ENCODE measurements around the gene TMPRSS9.

Gene TMPRSS9

GRCh38 chr19:2323707-2324106, 36.4 kb upstream of the TMPRSS9 start:
- Mint-ChIP-seq H3K27me3 (no peaks in the 10 kb centered on the region), H3K36me3 (ENCODE audit: insufficient read depth) (peaks cover 46% of the 10 kb centered on the region), H3K27ac (no peak overlapping the region), H3K4me1 (ENCODE audit: low read depth in 2 of 2) (peaks cover 21 to 22% of the 10 kb centered on the region in 2 donors), H3K4me3 (no peak overlapping the region), H3K9me3 (no peaks in the 10 kb centered on the region)
- ATAC-seq (replicated peaks) (no peak), DNase-seq (no peak)

- DNase-seq (no peak), ATAC-seq (replicated peaks) (no peak)
- Mint-ChIP-seq H3K36me3 (ENCODE audit: insufficient read depth) (peaks cover 51% of the 10 kb centered on the region), H3K27ac (peak overlapping the region in 1 of 2 donors; percentile 46), H3K4me1 (ENCODE audit: low read depth in 2 of 2) (peaks cover 24 to 26% of the 10 kb centered on the region in 2 donors), H3K4me3 (no peak overlapping the region), H3K9me3 (no peaks in the 10 kb centered on the region), H3K27me3 (no peaks in the 10 kb centered on the region)
These were observed 35.7 kb upstream of the TMPRSS9 start for GRCh38 chr19:2324220-2324948.

GRCh38 chr19:2325281-2326046, 34.6 kb upstream of the TMPRSS9 start:
- Mint-ChIP-seq H3K36me3 (ENCODE audit: insufficient read depth) (peaks cover 54% of the 10 kb centered on the region), H3K27ac (peak overlapping the region in 1 of 2 donors; percentile 95), H3K4me3 (no peak overlapping the region), H3K9me3 (no peaks in the 10 kb centered on the region), H3K4me1 (ENCODE audit: low read depth in 2 of 2) (peaks cover 32 to 33% of the 10 kb centered on the region in 2 donors), H3K27me3 (no peaks in the 10 kb centered on the region)
- ATAC-seq (replicated peaks) (no peak), DNase-seq (no peak)

- DNase-seq (no peak), ATAC-seq (replicated peaks) (no peak)
- Mint-ChIP-seq H3K4me1 (ENCODE audit: low read depth in 2 of 2) (peaks cover 32 to 35% of the 10 kb centered on the region in 2 donors), H3K27ac (peak overlapping the region; percentile 95 to 96), H3K27me3 (no peaks in the 10 kb centered on the region), H3K9me3 (no peaks in the 10 kb centered on the region), H3K4me3 (peak overlapping the region; percentile 91 to 97), H3K36me3 (ENCODE audit: insufficient read depth) (peaks cover 57% of the 10 kb centered on the region)
These were observed 33.2 kb upstream of the TMPRSS9 start for GRCh38 chr19:2326699-2327360.

GRCh38 chr19:2327773-2328400, 32.2 kb upstream of the TMPRSS9 start:
- peak; percentile 38 to 48 (median 46) for DNase-seq
- ATAC-seq (replicated peaks) = peak; percentile 70
- H3K9me3 Mint-ChIP-seq = no peaks in the 10 kb centered on the region
- H3K4me1 Mint-ChIP-seq (ENCODE audit: low read depth in 2 of 2) = peaks cover 32 to 35% of the 10 kb centered on the region in 2 donors
- no peaks in the 10 kb centered on the region for H3K27me3 Mint-ChIP-seq
- H3K27ac Mint-ChIP-seq = peak overlapping the region; percentile 95 to 96
- peaks cover 46% of the 10 kb centered on the region for H3K36me3 Mint-ChIP-seq (ENCODE audit: insufficient read depth)
- H3K4me3 Mint-ChIP-seq = peak overlapping the region; percentile 91 to 97

GRCh38 chr19:2328401-2329148, 31.5 kb upstream of the TMPRSS9 start, which contains the start of the genes LSM7 and SPPL2B:
TSS of gene LSM7 (minus strand) at chr19:2328586. CDS start at chr19:2328566, 20 bp downstream.
TSS of gene SPPL2B (plus strand) at chr19:2328684. CDS start at chr19:2328710, 26 bp downstream.
- H3K27me3 Mint-ChIP-seq = no peaks in the 10 kb centered on the region
- peaks cover 43% of the 10 kb centered on the region for H3K36me3 Mint-ChIP-seq (ENCODE audit: insufficient read depth)
- H3K4me3 Mint-ChIP-seq = peak within 1 kb of the TSS; percentile 91 to 97
- H3K9me3 Mint-ChIP-seq = no peaks in the 10 kb centered on the region
- ATAC-seq (replicated peaks) = peak; percentile 84
- peaks cover 32 to 35% of the 10 kb centered on the region in 2 donors for H3K4me1 Mint-ChIP-seq (ENCODE audit: low read depth in 2 of 2)
- peak within 1 kb of the TSS; percentile 95 to 96 for H3K27ac Mint-ChIP-seq
- DNase-seq = peak; percentile 89 to 91 (median 89)

- Mint-ChIP-seq H3K27me3 (no peaks in the 10 kb centered on the region), H3K9me3 (no peaks in the 10 kb centered on the region), H3K27ac (peak overlapping the region; percentile 95 to 96), H3K36me3 (ENCODE audit: insufficient read depth) (peaks cover 42% of the 10 kb centered on the region), H3K4me3 (peak overlapping the region; percentile 91 to 97), H3K4me1 (ENCODE audit: low read depth in 2 of 2) (peaks cover 32 to 35% of the 10 kb centered on the region in 2 donors)
- DNase-seq = no peak
- ATAC-seq (replicated peaks) = no peak
These were observed 31.0 kb upstream of the TMPRSS9 start for GRCh38 chr19:2329149-2329478.

- peak overlapping the region; percentile 95 to 96 for H3K27ac Mint-ChIP-seq
- H3K27me3 Mint-ChIP-seq = no peaks in the 10 kb centered on the region
- H3K36me3 Mint-ChIP-seq (ENCODE audit: insufficient read depth) = peaks cover 38% of the 10 kb centered on the region
- peak overlapping the region; percentile 91 to 97 for H3K4me3 Mint-ChIP-seq
- no peaks in the 10 kb centered on the region for H3K9me3 Mint-ChIP-seq
- ATAC-seq (replicated peaks) (no peak), DNase-seq (no peak)
- H3K4me1 Mint-ChIP-seq (ENCODE audit: low read depth in 2 of 2) = peaks cover 32 to 35% of the 10 kb centered on the region in 2 donors
These were observed 30.6 kb upstream of the TMPRSS9 start for GRCh38 chr19:2329501-2329916.

- Mint-ChIP-seq H3K36me3 (ENCODE audit: insufficient read depth) (peaks cover 39% of the 10 kb centered on the region), H3K9me3 (no peaks in the 10 kb centered on the region), H3K4me3 (peak overlapping the region; percentile 28 to 91), H3K27ac (peak overlapping the region; percentile 95 to 96), H3K4me1 (ENCODE audit: low read depth in 2 of 2) (peaks cover 31 to 35% of the 10 kb centered on the region in 2 donors), H3K27me3 (no peaks in the 10 kb centered on the region)
- DNase-seq (no peak), ATAC-seq (replicated peaks) (no peak)
These were observed 29.8 kb upstream of the TMPRSS9 start for GRCh38 chr19:2330255-2330631.

GRCh38 chr19:2330632-2331284, 29.3 kb upstream of the TMPRSS9 start:
- ATAC-seq (replicated peaks) (no peak), DNase-seq (no peak)
- Mint-ChIP-seq H3K4me1 (ENCODE audit: low read depth in 2 of 2) (peaks cover 29 to 31% of the 10 kb centered on the region in 2 donors), H3K36me3 (ENCODE audit: insufficient read depth) (peaks cover 35% of the 10 kb centered on the region), H3K27me3 (no peaks in the 10 kb centered on the region), H3K27ac (peak overlapping the region in 1 of 2 donors; percentile 95), H3K9me3 (no peaks in the 10 kb centered on the region), H3K4me3 (peak overlapping the region; percentile 28 to 91)

GRCh38 chr19:2331601-2332246, 28.3 kb upstream of the TMPRSS9 start:
- Mint-ChIP-seq H3K4me1 (ENCODE audit: low read depth in 2 of 2) (peaks cover 30 to 36% of the 10 kb centered on the region in 2 donors), H3K27ac (peak overlapping the region; percentile 60 to 74), H3K27me3 (no peaks in the 10 kb centered on the region), H3K9me3 (no peaks in the 10 kb centered on the region), H3K4me3 (no peak overlapping the region), H3K36me3 (ENCODE audit: insufficient read depth) (peaks cover 33% of the 10 kb centered on the region)
- no peak for DNase-seq
- no peak for ATAC-seq (replicated peaks)

All from effector memory CD8-positive, alpha-beta T cell (primary cell).